AG08395 (cell line): ENCODE data around the gene BTRC.

ENCODE experiments used
- DNase-seq: peaks from one replicate; pipeline ENCODE4 v3.0.0; 2012; ENCODE audit warnings: mixed read lengths, low spot score

BTRC gene

GRCh38 chr10:101567165-101568006 lies 213.4 kb downstream of the BTRC start:
- DNase-seq: no peak

DNA sequence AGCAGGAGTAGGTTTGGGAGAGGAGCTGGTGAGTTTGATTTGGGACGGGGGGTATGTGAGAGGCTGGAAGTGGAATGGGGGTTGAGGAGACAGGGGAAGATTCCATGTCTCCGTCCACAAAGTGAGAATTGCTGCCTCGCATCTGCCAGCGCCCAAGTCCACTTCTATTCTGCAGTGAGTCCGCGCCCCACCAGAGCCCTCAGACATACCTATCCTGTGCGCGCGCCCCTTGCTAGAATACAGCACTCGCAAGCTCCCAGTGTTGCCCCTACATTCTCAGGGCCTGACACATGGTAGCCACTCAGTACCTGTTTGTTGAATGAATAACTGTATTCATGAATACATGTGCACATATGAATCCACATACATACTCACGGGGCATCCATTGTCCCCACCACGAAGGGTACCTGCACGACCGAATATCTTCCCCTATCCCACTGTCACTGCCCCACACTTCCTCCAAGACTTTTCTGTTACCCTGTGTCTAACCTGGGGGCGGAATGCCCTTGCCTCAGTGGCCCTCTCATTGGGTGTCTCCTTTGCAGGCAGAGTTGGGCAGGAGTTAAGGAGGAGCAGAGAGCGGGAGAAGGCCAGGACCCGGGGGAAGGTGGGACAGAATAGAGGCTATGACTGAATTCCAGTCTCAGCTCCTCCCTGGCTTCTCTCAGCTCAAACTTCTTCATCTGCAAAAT lies 214.2 kb downstream of the BTRC start:
- DNase-seq: no peak

- no peak for DNase-seq
These were observed 215.3 kb downstream of the BTRC start for GRCh38 chr10:101569323-101569621.

DNA sequence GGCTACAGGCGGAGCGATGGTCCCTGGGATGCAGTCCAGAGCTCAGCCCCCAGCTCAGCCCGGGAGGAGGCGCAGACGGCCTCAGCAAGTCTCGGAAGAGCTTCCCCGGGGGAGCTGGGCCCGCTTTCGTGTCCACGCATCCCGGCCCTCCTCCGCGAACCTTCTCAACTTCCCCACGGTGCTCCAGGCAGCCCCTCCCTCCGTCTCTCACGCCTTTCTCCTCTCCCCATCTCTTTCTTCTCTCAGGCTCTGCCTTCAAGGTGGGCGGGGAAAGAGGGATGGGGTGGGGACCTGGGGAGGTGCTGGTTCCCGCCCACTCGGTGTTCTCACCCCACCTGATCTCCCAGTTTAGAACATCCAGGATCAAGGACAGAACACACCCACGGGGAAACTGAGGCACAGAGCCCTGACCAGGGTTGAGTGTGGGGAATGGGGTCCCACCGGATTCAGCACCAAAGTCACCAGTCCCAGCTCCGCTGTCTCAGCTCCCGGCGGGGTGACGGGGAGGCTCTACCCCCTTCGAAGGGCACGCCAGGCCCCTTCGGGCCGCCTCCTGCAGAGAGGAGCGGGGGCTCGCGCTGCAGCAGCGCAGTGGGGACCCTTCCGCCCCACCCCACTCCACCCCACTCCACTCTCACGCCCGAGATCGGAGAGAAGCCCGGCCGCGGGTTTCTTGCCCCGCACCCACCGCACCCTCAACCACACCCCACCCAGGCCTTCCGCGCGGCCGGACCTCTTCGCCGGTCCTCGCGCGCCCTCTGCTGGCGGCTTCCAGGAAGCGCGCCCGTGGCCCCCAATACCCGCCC lies 215.9 kb downstream of the BTRC start:
- peak; percentile 92 for DNase-seq

GRCh38 chr10:101570428-101571270 lies 216.7 kb downstream of the BTRC start:
- peak; percentile 22 for DNase-seq

- DNase-seq: no peak
These were observed 217.4 kb downstream of the BTRC start for GRCh38 chr10:101571271-101571925.

DNA sequence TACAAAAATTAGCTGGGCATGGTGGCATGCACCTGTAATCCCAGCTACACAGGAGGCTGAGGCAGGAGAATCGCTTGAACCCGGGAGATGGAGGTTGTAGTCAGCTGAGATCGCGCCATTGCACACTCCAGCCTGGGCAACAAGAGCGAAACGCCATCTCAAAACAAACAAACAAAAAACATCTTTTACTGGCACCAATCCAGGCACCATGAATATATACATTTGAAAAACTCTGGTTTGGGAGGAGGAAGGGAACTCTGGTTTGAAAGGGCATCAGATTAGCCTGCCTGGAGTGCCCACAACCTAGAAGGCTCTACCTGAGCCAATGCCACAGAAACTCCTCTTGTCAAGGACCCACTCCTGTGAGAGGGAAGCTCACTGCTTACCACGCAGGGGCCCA lies 218.2 kb downstream of the BTRC start:
- no peak for DNase-seq

DNA sequence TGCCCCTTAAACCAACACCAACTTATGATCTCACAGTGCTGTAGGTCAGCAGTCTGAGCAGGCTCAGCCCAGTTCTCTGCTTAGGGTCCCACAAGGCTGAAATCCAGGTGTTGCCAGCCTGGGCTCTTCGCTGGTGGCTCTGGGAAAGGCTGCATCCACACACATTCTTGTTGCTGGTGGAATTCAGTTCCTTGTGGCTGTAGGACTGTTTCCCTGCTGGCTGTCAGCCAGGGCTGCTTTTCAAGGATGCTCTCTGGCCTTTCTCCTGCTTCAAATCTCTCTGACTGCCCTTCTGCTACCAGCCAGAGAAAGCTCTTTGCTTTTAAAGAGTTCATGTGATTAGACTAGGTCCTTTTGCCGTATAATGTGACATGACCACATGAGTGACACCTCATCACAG lies 218.8 kb downstream of the BTRC start:
- DNase-seq: no peak

- DNase-seq: no peak
These were observed 220.2 kb downstream of the BTRC start for GRCh38 chr10:101573885-101574753.

GRCh38 chr10:101575091-101575490 lies 221.1 kb downstream of the BTRC start:
- no peak for DNase-seq

GRCh38 chr10:101575580-101576210 lies 221.7 kb downstream of the BTRC start:
- DNase-seq: no peak

- no peak for DNase-seq
These were observed 222.4 kb downstream of the BTRC start for GRCh38 chr10:101576211-101576863.

GRCh38 chr10:101577121-101577871 lies 223.3 kb downstream of the BTRC start:
- DNase-seq: no peak

GRCh38 chr10:101578192-101578591 lies 224.2 kb downstream of the BTRC start:
- DNase-seq: no peak

DNA sequence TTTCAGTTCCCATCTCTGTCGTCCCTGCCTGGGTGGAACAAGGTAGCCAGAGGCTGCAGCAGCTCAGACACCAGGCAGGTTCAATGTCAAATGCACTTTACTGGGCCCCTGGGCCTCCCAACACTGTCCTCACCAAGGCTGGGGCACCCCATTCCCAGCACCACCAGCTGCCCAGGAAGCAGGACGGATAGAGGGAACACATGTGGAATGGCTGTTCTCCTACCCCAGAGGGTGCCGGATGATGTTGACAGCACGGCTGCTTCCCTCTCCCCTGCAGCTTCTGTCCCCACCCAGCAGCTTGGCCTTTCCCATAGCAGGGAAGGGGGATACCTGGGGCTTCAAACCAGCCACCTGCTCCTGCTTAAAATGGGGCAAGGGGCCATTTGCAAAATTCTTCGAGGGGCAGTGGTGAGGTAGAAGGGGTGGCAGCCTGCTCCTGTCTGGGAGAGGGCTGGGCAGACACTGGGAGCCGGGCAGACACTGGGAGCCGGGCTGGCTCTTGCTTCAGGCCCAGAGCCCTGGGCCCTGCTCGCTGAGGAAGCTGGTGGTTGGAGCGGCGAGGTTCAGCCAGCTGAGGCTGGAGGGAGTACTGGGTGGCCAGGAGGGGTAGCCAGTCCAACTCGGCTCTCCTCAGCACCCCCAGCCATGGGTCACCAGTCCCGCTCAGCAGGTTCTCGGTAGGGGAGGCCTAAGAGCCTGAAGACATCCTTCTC lies 225.0 kb downstream of the BTRC start:
- no peak for DNase-seq

DNA sequence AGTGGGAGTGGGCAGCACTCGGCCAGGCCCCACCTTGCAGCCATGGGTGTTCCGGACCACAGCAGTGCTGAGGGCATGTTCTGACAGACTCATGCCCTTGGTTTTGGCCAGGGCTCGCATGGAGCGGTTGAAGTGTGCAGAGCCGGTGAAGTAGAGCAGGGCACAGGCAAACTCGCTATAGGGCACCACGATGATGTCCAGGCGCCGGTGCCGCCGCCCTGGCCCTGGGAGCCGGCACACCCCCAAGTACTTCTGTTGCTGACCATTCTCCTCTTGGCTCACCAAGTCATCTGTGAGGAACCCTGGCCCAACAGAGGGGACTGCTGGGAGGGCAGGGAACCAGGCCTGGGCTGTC lies 225.5 kb downstream of the BTRC start:
- no peak for DNase-seq

- no peak for DNase-seq
These were observed 226.8 kb downstream of the BTRC start for GRCh38 chr10:101580486-101581399.
